ENCODE data around the gene WDPCP. TPM values are rescaled to one million over a fixed set of nuclear protein-coding genes. Genes with fewer than 3 reads are reported as not detected.

Gene WDPCP
- total RNA-seq, 1 donor from 2014 or later = 5.2 TPM

- TF ChIP-seq, protein P1, sequence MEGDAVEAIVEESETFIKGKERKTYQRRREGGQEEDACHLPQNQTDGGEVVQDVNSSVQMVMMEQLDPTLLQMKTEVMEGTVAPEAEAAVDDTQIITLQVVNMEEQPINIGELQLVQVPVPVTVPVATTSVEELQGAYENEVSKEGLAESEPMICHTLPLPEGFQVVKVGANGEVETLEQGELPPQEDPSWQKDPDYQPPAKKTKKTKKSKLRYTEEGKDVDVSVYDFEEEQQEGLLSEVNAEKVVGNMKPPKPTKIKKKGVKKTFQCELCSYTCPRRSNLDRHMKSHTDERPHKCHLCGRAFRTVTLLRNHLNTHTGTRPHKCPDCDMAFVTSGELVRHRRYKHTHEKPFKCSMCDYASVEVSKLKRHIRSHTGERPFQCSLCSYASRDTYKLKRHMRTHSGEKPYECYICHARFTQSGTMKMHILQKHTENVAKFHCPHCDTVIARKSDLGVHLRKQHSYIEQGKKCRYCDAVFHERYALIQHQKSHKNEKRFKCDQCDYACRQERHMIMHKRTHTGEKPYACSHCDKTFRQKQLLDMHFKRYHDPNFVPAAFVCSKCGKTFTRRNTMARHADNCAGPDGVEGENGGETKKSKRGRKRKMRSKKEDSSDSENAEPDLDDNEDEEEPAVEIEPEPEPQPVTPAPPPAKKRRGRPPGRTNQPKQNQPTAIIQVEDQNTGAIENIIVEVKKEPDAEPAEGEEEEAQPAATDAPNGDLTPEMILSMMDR (IDR thresholded peaks at IDR 0.05) = no peak
- Histone ChIP-seq H3K4me3 (no peak overlapping the region), H3K27ac (no peak overlapping the region), H3K36me3 (peaks cover 3 to 13% of the 10 kb centered on the region in 2 donors), H3K9me3 (peaks cover 0 to 10% of the 10 kb centered on the region in 2 donors), H3K27me3 (no peaks in the 10 kb centered on the region), H3K4me1 (no peaks in the 10 kb centered on the region)
- DNase-seq (ENCODE audit: low spot score in 2 of 2) = no peak
- intact Hi-C loops (cut with DNase I) = no loop called here
These were observed 463.4 kb downstream of the WDPCP start for GRCh38 chr2:63124850-63125249.

DNA sequence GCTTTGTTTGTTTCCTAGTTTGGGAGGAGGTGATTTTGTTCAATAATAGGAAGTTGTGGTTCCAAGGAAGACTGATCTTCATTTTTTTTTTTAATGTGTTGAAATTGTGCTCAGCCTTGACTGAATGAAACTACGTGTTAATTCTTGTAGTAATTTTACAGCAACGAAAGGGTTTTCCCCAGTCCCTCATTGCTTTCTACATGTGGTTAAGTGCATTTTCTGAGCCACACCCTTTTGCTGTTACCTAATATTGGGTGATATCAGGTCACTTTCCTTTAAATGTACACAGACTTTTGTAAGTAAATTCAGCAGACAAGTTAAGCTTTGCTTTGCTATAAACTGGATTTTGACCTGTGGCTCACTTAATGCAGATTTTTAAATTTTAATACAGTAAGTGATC, 464.1 kb downstream of the WDPCP start:
- Histone ChIP-seq H3K4me1 (no peaks in the 10 kb centered on the region), H3K27ac (no peak overlapping the region), H3K9me3 (peaks cover 0 to 3% of the 10 kb centered on the region in 2 donors), H3K27me3 (no peaks in the 10 kb centered on the region), H3K4me3 (no peak overlapping the region), H3K36me3 (peaks cover 3 to 13% of the 10 kb centered on the region in 2 donors)
- TF ChIP-seq, protein P1 (IDR thresholded peaks at IDR 0.05) = no peak
- intact Hi-C loops (cut with DNase I) = no loop called here
- no peak for DNase-seq (ENCODE audit: low spot score in 2 of 2)

DNA sequence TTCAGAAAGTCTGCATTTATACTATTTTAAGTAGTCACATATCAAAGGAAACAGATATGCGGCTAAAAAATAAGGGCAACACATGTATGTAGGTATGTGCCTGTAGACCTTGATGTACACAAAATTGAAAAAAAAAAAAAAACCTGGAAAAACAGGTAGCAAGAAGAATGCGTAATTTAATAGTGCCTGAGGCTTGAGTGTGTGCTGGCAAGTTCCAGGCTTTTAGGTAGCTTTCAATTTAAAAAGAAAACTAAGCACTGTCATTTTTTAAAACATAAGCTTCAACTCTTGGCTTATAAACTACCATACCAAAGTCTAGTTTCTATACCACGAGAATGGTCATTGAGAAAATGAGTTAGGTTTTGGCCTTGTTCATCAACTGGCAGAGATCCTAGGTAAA, 465.4 kb downstream of the WDPCP start:
- intact Hi-C loops (cut with DNase I) = no loop called here
- Histone ChIP-seq H3K4me3 (no peak overlapping the region), H3K36me3 (peaks cover 3 to 18% of the 10 kb centered on the region in 2 donors), H3K27me3 (no peaks in the 10 kb centered on the region), H3K9me3 (peaks cover 0 to under 1% of the 10 kb centered on the region in 2 donors), H3K4me1 (no peaks in the 10 kb centered on the region), H3K27ac (no peak overlapping the region)
- DNase-seq (ENCODE audit: low spot score in 2 of 2) = no peak
- TF ChIP-seq, protein P1 (IDR thresholded peaks at IDR 0.05) = no peak

DNA sequence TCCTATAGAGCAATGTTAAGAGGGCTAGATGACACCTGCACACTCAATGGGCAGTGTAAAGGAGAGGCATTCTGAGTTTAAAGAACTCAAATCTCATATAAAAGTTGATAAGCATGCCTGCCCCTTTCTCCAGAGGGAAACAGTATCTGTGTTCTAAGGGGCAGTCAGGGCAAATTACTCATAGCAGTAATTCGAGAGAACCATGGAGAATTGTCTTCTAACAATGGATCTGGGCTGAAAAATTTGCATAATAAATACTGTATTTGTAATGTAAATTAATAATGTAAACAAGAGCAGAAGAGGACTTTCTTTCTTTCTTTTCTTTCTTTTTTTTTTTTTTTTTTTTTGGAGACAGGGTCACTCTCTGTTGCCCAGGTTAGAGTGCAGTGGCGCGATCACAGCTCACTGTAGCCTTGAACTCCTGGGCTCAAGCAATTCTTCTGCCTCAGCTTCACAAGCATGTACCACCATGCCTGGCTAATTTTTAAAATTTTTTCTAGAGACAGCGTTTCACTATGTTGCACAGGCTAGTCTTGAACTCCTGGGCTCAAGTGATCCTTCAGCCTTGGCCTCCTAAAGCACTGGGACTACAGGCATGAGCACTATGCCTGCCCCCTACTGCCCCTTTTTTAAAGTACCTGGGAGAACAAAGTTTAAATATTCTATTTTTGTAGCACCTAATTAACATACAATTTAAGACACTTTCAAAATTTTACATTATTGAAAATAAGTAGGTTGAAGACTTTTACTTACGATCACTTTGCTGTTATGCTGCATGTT, 467.0 kb downstream of the WDPCP start:
- TF ChIP-seq, protein P1 (IDR thresholded peaks at IDR 0.05) = no peak
- no peaks in the 10 kb centered on the region for H3K27me3 ChIP-seq
- H3K36me3 ChIP-seq = peaks cover 3 to 18% of the 10 kb centered on the region in 2 donors
- H3K4me3 ChIP-seq = no peak overlapping the region
- H3K4me1 ChIP-seq = no peaks in the 10 kb centered on the region
- H3K9me3 ChIP-seq = peaks cover 0 to 16% of the 10 kb centered on the region in 2 donors
- intact Hi-C loops (cut with DNase I) = no loop called here
- DNase-seq (ENCODE audit: low spot score in 2 of 2) = no peak
- H3K27ac ChIP-seq = no peak overlapping the region

GRCh38 chr2:63118821-63119220, 469.5 kb downstream of the WDPCP start:
- peaks cover 3 to 18% of the 10 kb centered on the region in 2 donors for H3K36me3 ChIP-seq
- peaks cover 0 to 37% of the 10 kb centered on the region in 2 donors for H3K9me3 ChIP-seq
- TF ChIP-seq, protein P1 (IDR thresholded peaks at IDR 0.05) = no peak
- H3K4me1 ChIP-seq = no peaks in the 10 kb centered on the region
- intact Hi-C loops (cut with DNase I) = no loop called here
- no peaks in the 10 kb centered on the region for H3K27me3 ChIP-seq
- no peak overlapping the region for H3K27ac ChIP-seq
- no peak overlapping the region for H3K4me3 ChIP-seq
- DNase-seq (ENCODE audit: low spot score in 2 of 2) = no peak
